GM18505 (cell line): ENCODE results near the gene ADAMTS14.

ENCODE experiments used
- ATAC-seq: cut with Tn5 transposase; IDR thresholded peaks from one replicate; pipeline ENCODE4 v1.9.1; 2021; ENCODE audit not compliant: unreplicated experiment
- POLR2A ChIP-seq: IDR thresholded peaks from 4 replicates; pipeline ENCODE4 v1.6.1; 2011; ENCODE audit warnings: borderline replicate concordance; ENCODE audit not compliant: insufficient read depth, insufficient read length; ENCODE audit errors: extremely low read depth

The ADAMTS14 gene

GRCh38 chr10:70781461-70782051 lies 109.2 kb downstream of the ADAMTS14 start:
- ATAC-seq = no peak
- TF ChIP-seq POLR2A = no peak

- TF ChIP-seq POLR2A = no peak
- no peak for ATAC-seq
Observed at GRCh38 chr10:70782086-70782745, 109.9 kb downstream of the ADAMTS14 start.

- TF ChIP-seq POLR2A = no peak
- no peak for ATAC-seq
Observed at GRCh38 chr10:70782746-70783680, 110.7 kb downstream of the ADAMTS14 start.

- no peak for ATAC-seq
- no peak for TF ChIP-seq POLR2A
Observed at GRCh38 chr10:70784016-70784415, 111.7 kb downstream of the ADAMTS14 start.

- TF ChIP-seq POLR2A = no peak
- ATAC-seq = no peak
Observed at GRCh38 chr10:70784471-70784870, 112.2 kb downstream of the ADAMTS14 start.

- no peak for TF ChIP-seq POLR2A
- no peak for ATAC-seq
Observed at GRCh38 chr10:70785190-70785589, 112.9 kb downstream of the ADAMTS14 start, which contains the start of gene TBATA. TSS of gene TBATA (minus strand) at chr10:70785377. CDS start at chr10:70783379, 1,998 bp downstream.

- no peak for TF ChIP-seq POLR2A
- no peak for ATAC-seq
Observed at GRCh38 chr10:70786799-70787415, 114.6 kb downstream of the ADAMTS14 start.

- TF ChIP-seq POLR2A = no peak
- no peak for ATAC-seq
Observed at GRCh38 chr10:70791386-70792039, 119.2 kb downstream of the ADAMTS14 start.

- ATAC-seq = no peak
- TF ChIP-seq POLR2A = no peak
Observed at GRCh38 chr10:70795613-70796012, 123.3 kb downstream of the ADAMTS14 start.

- TF ChIP-seq POLR2A = no peak
Observed at GRCh38 chr10:70797840-70798239, 125.5 kb downstream of the ADAMTS14 start.

GRCh38 chr10:70799124-70799523 lies 126.8 kb downstream of the ADAMTS14 start:
- no peak for TF ChIP-seq POLR2A

More at GRCh38 chr10:70797840-70798239, 125.5 kb downstream of the ADAMTS14 start:
- no peak for ATAC-seq

GRCh38 chr10:70801854-70802253 lies 129.5 kb downstream of the ADAMTS14 start:
- ATAC-seq = no peak
- TF ChIP-seq POLR2A = no peak

More at GRCh38 chr10:70799124-70799523, 126.8 kb downstream of the ADAMTS14 start:
- ATAC-seq = no peak
